K562 (cell line): ENCODE measurements around the gene AAR2.

Source experiments
- CTCF ChIP-seq, 3 experiments: IDR thresholded peaks in 2 of 3; conservative IDR thresholded peaks in 1 of 3; 2 replicates each; pipeline ENCODE4 v1.5.1; 2011 to 2012; ENCODE audit warnings: low read length in 3 of 3, mild to moderate bottlenecking in 3 of 3, control low read depth in 2 of 3, improper control_type of control experiment in 1 of 3, inconsistent platforms in 1 of 3, low read depth in 1 of 3, mixed read lengths in 1 of 3, moderate library complexity in 1 of 3; ENCODE audit not compliant: insufficient read depth in 2 of 3
- E2F5 ChIP-seq: sonication (generic); formaldehyde crosslinking; IDR thresholded peaks from 2 replicates; pipeline ENCODE4 v1.8.0; 2022; ENCODE audit warnings: mild to moderate bottlenecking, missing genetic modification reagents
- ERF ChIP-seq: fragments of 450-650 bp; formaldehyde crosslinking; IDR thresholded peaks from 2 replicates; pipeline ENCODE4 v1.4.0; 2020; ENCODE audit warnings: mild to moderate bottlenecking, mixed read lengths
- EZH2 ChIP-seq: IDR thresholded peaks from 2 replicates; pipeline ENCODE4 v1.6.1; 2012; ENCODE audit warnings: low read depth, mild to moderate bottlenecking, inconsistent platforms, low read length, borderline replicate concordance
- HINFP ChIP-seq: fragments of 450-650 bp; conservative IDR thresholded peaks from 2 replicates; pipeline ENCODE4 v1.6.1; 2016; ENCODE audit warnings: missing genetic modification characterization, low read depth, mild to moderate bottlenecking, control low read depth, missing compliant biosample characterization
- MXD1 ChIP-seq: fragments of 250-450 bp; sonication (Bioruptor Pico); IDR thresholded peaks from 2 replicates; pipeline ENCODE4 v1.8.0; 2021; ENCODE audit warnings: borderline replicate concordance, mild to moderate bottlenecking, moderate library complexity; ENCODE audit not compliant: poor library complexity, severe bottlenecking
- RHOXF2B ChIP-seq: fragments of 250-450 bp; sonication (Bioruptor Pico); conservative IDR thresholded peaks from 2 replicates; pipeline ENCODE4 v1.5.1; 2021
- SRF ChIP-seq, 2 experiments: fragments of 250-450, 450-650 bp in 1 of 2; sonication (Bioruptor Pico) in 1 of 2; sonication (generic) in 1 of 2; formaldehyde crosslinking; IDR thresholded peaks; 2 replicates each; pipeline versions ENCODE4 v1.5.0 to v1.5.1; 2020 to 2022; ENCODE audit warnings: mild to moderate bottlenecking in 1 of 2, missing genetic modification reagents in 1 of 2
- ZNF699 ChIP-seq: fragments of 250-450 bp; sonication (Bioruptor Pico); IDR thresholded peaks from 2 replicates; pipeline ENCODE4 v1.8.0; 2021; ENCODE audit warnings: mild to moderate bottlenecking, moderate library complexity; ENCODE audit not compliant: insufficient replicate concordance

GRCh38 chr20:36303020-36303595 is 66.8 kb downstream of the AAR2 start:
- TF ChIP-seq CTCF (IDR thresholded peaks at IDR 0.05 in 2 of 3, conservative IDR thresholded peaks at IDR 0.05 in 1 of 3; ENCODE audit: insufficient read depth in 2 of 3, low read depth in 1 of 3, low read length in 3 of 3) (no peak), ZNF699 (CRISPR knock-in tag) (no peak), HINFP (tag) (no peak), SRF (CRISPR knock-in tag; IDR thresholded peaks at IDR 0.05) (no peak), RHOXF2B (CRISPR knock-in tag) (no peak), ERF (CRISPR knock-in tag) (no peak), MXD1 (no peak), E2F5 (CRISPR knock-in tag) (no peak), EZH2 (no peak)
